Gastroesophageal sphincter (tissue), 3 donors: ENCODE data around the gene RNF223.

Experiments
- EP300 ChIP-seq: sonication (generic); formaldehyde crosslinking; IDR thresholded peaks from one replicate; pipeline ENCODE4 v1.6.1; 2017; ENCODE audit warnings: antibody characterized with exemption, mild to moderate bottlenecking
- POLR2A ChIP-seq, 2 donors: fragments of 450-650 bp; IDR thresholded peaks; one replicate each; pipeline ENCODE4 v1.6.1; 2017; ENCODE audit warnings: antibody characterized with exemption in 2 of 2, mild to moderate bottlenecking in 2 of 2, moderate library complexity in 1 of 2
- TF ChIP-seq, protein P1 (sequence below), 4 experiments: fragments of 200-600 bp in 2 of 4; fragments of 450-650 bp in 2 of 4; sonication (generic) in 1 of 4; IDR thresholded peaks; one replicate each; pipeline ENCODE4 v1.5.1; 2017 to 2019; ENCODE audit warnings: antibody characterized with exemption in 4 of 4, mild to moderate bottlenecking in 2 of 4, moderate library complexity in 2 of 4

DNA sequence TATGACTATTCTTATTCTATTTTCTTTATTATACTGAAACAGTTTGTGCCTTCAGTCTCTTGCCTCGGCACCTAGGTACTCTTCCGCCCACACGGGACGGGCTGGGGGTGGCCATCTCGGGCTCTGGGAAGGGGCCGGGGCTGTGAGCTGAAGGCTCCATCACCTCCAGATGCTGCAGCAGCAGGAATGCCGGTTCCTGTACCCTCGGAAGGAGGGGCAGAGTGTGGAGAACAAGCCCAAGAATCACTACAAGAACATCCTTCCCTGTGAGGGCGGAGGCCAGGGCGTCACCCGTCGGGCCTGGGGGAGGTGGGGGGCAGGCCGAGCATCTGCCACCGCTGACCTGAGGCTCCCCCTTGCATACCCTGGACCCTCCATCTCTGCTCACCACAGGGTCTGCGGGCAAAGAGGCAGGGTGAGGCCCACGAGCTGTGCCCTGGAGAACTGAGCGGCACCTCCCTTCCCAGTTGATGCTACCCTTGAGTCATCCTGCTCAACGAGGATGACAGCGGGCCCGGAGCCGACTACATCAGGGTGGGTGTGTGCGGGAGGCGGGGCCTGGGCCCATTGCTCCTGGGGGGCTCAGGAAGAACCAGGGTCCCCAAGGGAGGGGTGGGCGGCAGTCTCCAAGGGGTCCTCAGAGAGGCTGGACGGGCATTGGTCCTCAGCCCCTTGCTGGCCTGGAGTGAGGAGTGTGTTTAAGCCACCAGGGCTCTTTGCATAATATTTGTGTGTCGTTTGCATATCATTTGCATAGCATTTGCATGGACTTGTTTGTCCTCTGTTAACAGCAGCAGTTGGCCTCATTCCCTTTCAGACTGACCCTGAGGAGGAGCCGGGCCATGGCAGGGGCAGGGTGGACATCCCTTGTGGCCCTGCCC is 7.5 kb downstream of the RNF223 start:
- TF ChIP-seq, protein P1, sequence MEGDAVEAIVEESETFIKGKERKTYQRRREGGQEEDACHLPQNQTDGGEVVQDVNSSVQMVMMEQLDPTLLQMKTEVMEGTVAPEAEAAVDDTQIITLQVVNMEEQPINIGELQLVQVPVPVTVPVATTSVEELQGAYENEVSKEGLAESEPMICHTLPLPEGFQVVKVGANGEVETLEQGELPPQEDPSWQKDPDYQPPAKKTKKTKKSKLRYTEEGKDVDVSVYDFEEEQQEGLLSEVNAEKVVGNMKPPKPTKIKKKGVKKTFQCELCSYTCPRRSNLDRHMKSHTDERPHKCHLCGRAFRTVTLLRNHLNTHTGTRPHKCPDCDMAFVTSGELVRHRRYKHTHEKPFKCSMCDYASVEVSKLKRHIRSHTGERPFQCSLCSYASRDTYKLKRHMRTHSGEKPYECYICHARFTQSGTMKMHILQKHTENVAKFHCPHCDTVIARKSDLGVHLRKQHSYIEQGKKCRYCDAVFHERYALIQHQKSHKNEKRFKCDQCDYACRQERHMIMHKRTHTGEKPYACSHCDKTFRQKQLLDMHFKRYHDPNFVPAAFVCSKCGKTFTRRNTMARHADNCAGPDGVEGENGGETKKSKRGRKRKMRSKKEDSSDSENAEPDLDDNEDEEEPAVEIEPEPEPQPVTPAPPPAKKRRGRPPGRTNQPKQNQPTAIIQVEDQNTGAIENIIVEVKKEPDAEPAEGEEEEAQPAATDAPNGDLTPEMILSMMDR (IDR thresholded peaks at IDR 0.05) = no peak
- no peak for TF ChIP-seq EP300
- TF ChIP-seq POLR2A (IDR thresholded peaks at IDR 0.05) = no peak
